Mammary epithelial cell (primary cell): ENCODE results near the gene C2CD2.

Source experiments
- EZH2 ChIP-seq: IDR thresholded peaks from 2 replicates; pipeline ENCODE4 v1.6.1; 2012; ENCODE audit warnings: low read length, inconsistent platforms, borderline replicate concordance
- TF ChIP-seq, protein P1 (sequence below), 2 donors: IDR thresholded peaks in 1 of 2; conservative IDR thresholded peaks in 1 of 2; 2 replicates each; pipeline ENCODE4 v1.5.1; 2011 to 2012; ENCODE audit warnings: inconsistent platforms in 2 of 2, low read length in 2 of 2, mild to moderate bottlenecking in 2 of 2, control low read depth in 1 of 2, low read depth in 1 of 2; ENCODE audit not compliant: insufficient read depth in 1 of 2; ENCODE audit errors: extremely low read depth in 1 of 2

GRCh38 chr21:41954654-41955499 is 1.1 kb upstream of the C2CD2 start:
- TF ChIP-seq, protein P1, sequence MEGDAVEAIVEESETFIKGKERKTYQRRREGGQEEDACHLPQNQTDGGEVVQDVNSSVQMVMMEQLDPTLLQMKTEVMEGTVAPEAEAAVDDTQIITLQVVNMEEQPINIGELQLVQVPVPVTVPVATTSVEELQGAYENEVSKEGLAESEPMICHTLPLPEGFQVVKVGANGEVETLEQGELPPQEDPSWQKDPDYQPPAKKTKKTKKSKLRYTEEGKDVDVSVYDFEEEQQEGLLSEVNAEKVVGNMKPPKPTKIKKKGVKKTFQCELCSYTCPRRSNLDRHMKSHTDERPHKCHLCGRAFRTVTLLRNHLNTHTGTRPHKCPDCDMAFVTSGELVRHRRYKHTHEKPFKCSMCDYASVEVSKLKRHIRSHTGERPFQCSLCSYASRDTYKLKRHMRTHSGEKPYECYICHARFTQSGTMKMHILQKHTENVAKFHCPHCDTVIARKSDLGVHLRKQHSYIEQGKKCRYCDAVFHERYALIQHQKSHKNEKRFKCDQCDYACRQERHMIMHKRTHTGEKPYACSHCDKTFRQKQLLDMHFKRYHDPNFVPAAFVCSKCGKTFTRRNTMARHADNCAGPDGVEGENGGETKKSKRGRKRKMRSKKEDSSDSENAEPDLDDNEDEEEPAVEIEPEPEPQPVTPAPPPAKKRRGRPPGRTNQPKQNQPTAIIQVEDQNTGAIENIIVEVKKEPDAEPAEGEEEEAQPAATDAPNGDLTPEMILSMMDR (conservative IDR thresholded peaks at IDR 0.05 in 1 of 2, IDR thresholded peaks at IDR 0.05 in 1 of 2; ENCODE audit: extremely low read depth in 1 of 2, insufficient read depth in 1 of 2, low read depth in 1 of 2, low read length in 2 of 2), result no peak
- no peak for TF ChIP-seq EZH2
